ENCODE data around the gene KRTAP6-2.

KRTAP6-2 gene

GRCh38 chr21:30612132-30612531 is 13.4 kb upstream of the KRTAP6-2 start:
- no peak for TF ChIP-seq CTCF (conservative IDR thresholded peaks at IDR 0.05; ENCODE audit: low read depth, low read length)
- H3K4me3 ChIP-seq (ENCODE audit: low read length): no peak overlapping the region
- no peak for DNase-seq (ENCODE audit: low read depth)

GRCh38 chr21:30605968-30606367 is 7.3 kb upstream of the KRTAP6-2 start:
- DNase-seq (ENCODE audit: low read depth): no peak
- no peak overlapping the region for H3K4me3 ChIP-seq (ENCODE audit: low read length)
- no peak for TF ChIP-seq CTCF (conservative IDR thresholded peaks at IDR 0.05; ENCODE audit: low read depth, low read length)

- no peak for TF ChIP-seq CTCF (conservative IDR thresholded peaks at IDR 0.05; ENCODE audit: low read depth, low read length)
- no peak for DNase-seq (ENCODE audit: low read depth)
- no peak within 1 kb of the TSS for H3K4me3 ChIP-seq (ENCODE audit: low read length)
Measured at GRCh38 chr21:30600787-30601186, 2.1 kb upstream of the KRTAP6-2 start, which contains the start of gene KRTAP22-1. Gene KRTAP22-1 (plus strand): TSS chr21:30601087.

GRCh38 chr21:30592140-30592539 is 6.6 kb downstream of the KRTAP6-2 start, which contains the start of gene KRTAP6-3:
Gene KRTAP6-3 (plus strand): TSS chr21:30592440. CDS start chr21:30592446, 6 bp downstream.
- no peak for TF ChIP-seq CTCF (conservative IDR thresholded peaks at IDR 0.05; ENCODE audit: low read depth, low read length)
- no peak within 1 kb of the TSS for H3K4me3 ChIP-seq (ENCODE audit: low read length)
- no peak for DNase-seq (ENCODE audit: low read depth)

- DNase-seq (ENCODE audit: low read depth): no peak
- no peak within 1 kb of the TSS for H3K4me3 ChIP-seq (ENCODE audit: low read length)
- no peak for TF ChIP-seq CTCF (conservative IDR thresholded peaks at IDR 0.05; ENCODE audit: low read depth, low read length)
Measured at GRCh38 chr21:30590297-30590696, 8.4 kb downstream of the KRTAP6-2 start, which contains the start of gene KRTAP22-2. Gene KRTAP22-2 (minus strand): TSS chr21:30590397.

- DNase-seq (ENCODE audit: low read depth): no peak
- no peak for TF ChIP-seq CTCF (conservative IDR thresholded peaks at IDR 0.05; ENCODE audit: low read depth, low read length)
- H3K4me3 ChIP-seq (ENCODE audit: low read length): no peak overlapping the region
Measured at GRCh38 chr21:30582870-30583269, 15.8 kb downstream of the KRTAP6-2 start.

- no peak for TF ChIP-seq CTCF (conservative IDR thresholded peaks at IDR 0.05; ENCODE audit: low read depth, low read length)
- DNase-seq (ENCODE audit: low read depth): no peak
- no peak overlapping the region for H3K4me3 ChIP-seq (ENCODE audit: low read length)
Measured at GRCh38 chr21:30580132-30580531, 18.6 kb downstream of the KRTAP6-2 start.
